G401.6 (cell line): ENCODE data around the gene RPH3AL.
"Not testable (repeated sequence)": the region's sequence is repeated elsewhere in the genome, so short reads cannot be mapped to it uniquely, and the experiment has no call there.

Experiments used
- FAIRE-seq: peaks from 2 replicates; lab custom pipeline; 2012; peaks lifted over from hg19 to GRCh38; lab: Jason Lieb, UNC

Gene RPH3AL

GRCh38 chr17:200586-200985 is 152.0 kb downstream of the RPH3AL start:
- no peak for FAIRE-seq

- no peak for FAIRE-seq
Measured at GRCh38 chr17:199806-200545, 152.6 kb downstream of the RPH3AL start.

- FAIRE-seq: no peak
Measured at GRCh38 chr17:199191-199604, 153.4 kb downstream of the RPH3AL start.

- FAIRE-seq: not testable (repeated sequence)
Measured at GRCh38 chr17:198225-198624, 154.4 kb downstream of the RPH3AL start.

GRCh38 chr17:197352-197751 is 155.3 kb downstream of the RPH3AL start:
- no peak for FAIRE-seq

- no peak for FAIRE-seq
Measured at GRCh38 chr17:194828-195602, 157.6 kb downstream of the RPH3AL start.

- no peak for FAIRE-seq
Measured at GRCh38 chr17:193841-194806, 158.5 kb downstream of the RPH3AL start.

GRCh38 chr17:193426-193810 is 159.2 kb downstream of the RPH3AL start:
- no peak for FAIRE-seq

GRCh38 chr17:192666-193425 is 159.8 kb downstream of the RPH3AL start:
- FAIRE-seq: no peak

GRCh38 chr17:189444-189843 is 163.2 kb downstream of the RPH3AL start:
- FAIRE-seq: no peak

GRCh38 chr17:187130-187529 is 165.5 kb downstream of the RPH3AL start:
- FAIRE-seq: no peak

- no peak for FAIRE-seq
Measured at GRCh38 chr17:185445-186138, 167.0 kb downstream of the RPH3AL start.

GRCh38 chr17:183021-183420 is 169.6 kb downstream of the RPH3AL start:
- FAIRE-seq: no peak

GRCh38 chr17:182050-182751 is 170.4 kb downstream of the RPH3AL start:
- FAIRE-seq: no peak

GRCh38 chr17:181245-182049 is 171.2 kb downstream of the RPH3AL start, which contains the start of gene DOC2B:
DOC2B (minus strand) TSS chr17:181650; CDS start chr17:181479, 171 bp downstream.
- no peak for FAIRE-seq

GRCh38 chr17:180381-181244 is 172.0 kb downstream of the RPH3AL start:
- FAIRE-seq: no peak

- no peak for FAIRE-seq
Measured at GRCh38 chr17:179781-180380, 172.7 kb downstream of the RPH3AL start.

- FAIRE-seq: no peak
Measured at GRCh38 chr17:179066-179432, 173.6 kb downstream of the RPH3AL start.
